Measurements from ENCODE around the gene SRRM2. TPM values are rescaled to one million over a fixed set of nuclear protein-coding genes. Genes with fewer than 3 reads are reported as not detected.

Gene SRRM2
- total RNA-seq, 1 donor from 2014 or later, result 699 TPM

DNA sequence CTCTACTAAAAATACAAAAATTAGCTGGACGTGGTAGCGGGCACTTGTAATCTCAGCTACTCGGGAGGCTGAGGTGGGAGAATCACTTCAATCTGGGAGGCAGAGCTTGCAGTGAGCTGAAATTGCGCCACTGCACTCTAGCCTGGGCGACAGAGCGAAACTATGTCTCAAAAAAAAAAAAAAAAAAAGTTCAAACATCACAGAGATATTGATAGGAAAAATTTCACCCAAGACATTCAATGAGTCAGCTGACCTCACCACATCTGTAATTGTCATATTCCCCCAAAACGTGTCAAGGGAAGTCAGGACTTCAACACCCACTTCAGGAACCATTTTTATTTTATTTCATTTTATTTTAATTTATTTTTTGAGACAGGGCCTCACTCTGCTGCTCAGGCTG is 24.4 kb upstream of the SRRM2 start:
- no peak overlapping the region for H3K27ac Mint-ChIP-seq (ENCODE audit: unreplicated experiment)
- DNase-seq, result no peak
- H3K36me3 Mint-ChIP-seq (ENCODE audit: unreplicated experiment), result no peaks in the 10 kb centered on the region
- H3K4me1 Mint-ChIP-seq (ENCODE audit: low read depth, unreplicated experiment), result peaks cover 5% of the 10 kb centered on the region
- H3K9me3 Mint-ChIP-seq (ENCODE audit: unreplicated experiment), result peaks cover 5% of the 10 kb centered on the region
- TF ChIP-seq CTCF (IDR thresholded peaks at IDR 0.05; ENCODE audit: partially characterized antibody, unreplicated experiment), result no peak
- H3K27me3 Mint-ChIP-seq (ENCODE audit: unreplicated experiment), result peaks cover 4% of the 10 kb centered on the region
- H3K4me3 Mint-ChIP-seq (ENCODE audit: unreplicated experiment), result no peak overlapping the region

DNA sequence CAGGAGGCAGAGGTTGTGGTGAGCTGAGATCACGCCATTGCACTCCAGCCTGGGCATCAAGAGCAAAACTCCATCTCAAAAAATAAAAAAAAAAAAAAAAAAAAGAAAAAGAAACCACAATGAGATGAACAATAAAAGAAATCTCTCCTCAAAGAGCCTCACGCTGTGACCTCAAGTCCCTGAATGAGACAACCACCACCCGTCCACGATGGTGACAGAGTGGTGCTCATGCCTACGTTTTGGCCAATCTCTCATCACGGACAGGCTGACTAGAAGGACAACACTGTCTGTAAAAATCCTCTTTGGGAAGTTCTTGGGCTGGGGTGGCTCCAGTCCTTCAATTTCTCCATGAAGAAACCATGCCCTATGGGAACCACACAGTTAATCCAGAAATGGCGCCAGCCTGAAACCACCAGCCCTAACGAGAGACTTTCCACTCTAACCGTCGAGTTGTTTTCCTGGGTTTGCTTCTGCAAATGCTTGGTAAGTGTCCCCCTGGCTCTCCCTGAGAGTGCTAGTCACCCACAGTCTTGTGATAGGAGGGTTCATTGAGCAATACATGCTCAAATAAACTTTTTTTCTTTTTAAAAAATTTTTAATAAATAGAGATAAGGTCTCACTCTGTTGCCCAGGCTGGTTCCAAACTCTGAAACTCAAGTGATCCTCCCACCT is 17.5 kb upstream of the SRRM2 start:
- TF ChIP-seq CTCF (IDR thresholded peaks at IDR 0.05; ENCODE audit: partially characterized antibody, unreplicated experiment), result no peak

GRCh38 chr16:2736476-2737237 is 15.8 kb upstream of the SRRM2 start:
- Mint-ChIP-seq H3K27me3 (ENCODE audit: unreplicated experiment) (no peaks in the 10 kb centered on the region), H3K9me3 (ENCODE audit: unreplicated experiment) (peaks cover 2% of the 10 kb centered on the region), H3K36me3 (ENCODE audit: unreplicated experiment) (no peaks in the 10 kb centered on the region), H3K27ac (ENCODE audit: unreplicated experiment) (no peak overlapping the region), H3K4me3 (ENCODE audit: unreplicated experiment) (no peak overlapping the region), H3K4me1 (ENCODE audit: low read depth, unreplicated experiment) (peaks cover 4% of the 10 kb centered on the region)
- TF ChIP-seq CTCF (IDR thresholded peaks at IDR 0.05; ENCODE audit: partially characterized antibody, unreplicated experiment), result no peak
- DNase-seq, result no peak

More for the DNA sequence above, 17.5 kb upstream of the SRRM2 start:
- DNase-seq, result no peak
- Mint-ChIP-seq H3K27ac (ENCODE audit: unreplicated experiment) (no peak overlapping the region), H3K4me3 (ENCODE audit: unreplicated experiment) (no peak overlapping the region), H3K9me3 (ENCODE audit: unreplicated experiment) (no peaks in the 10 kb centered on the region), H3K36me3 (ENCODE audit: unreplicated experiment) (no peaks in the 10 kb centered on the region), H3K27me3 (ENCODE audit: unreplicated experiment) (peaks cover 2% of the 10 kb centered on the region), H3K4me1 (ENCODE audit: low read depth, unreplicated experiment) (no peaks in the 10 kb centered on the region)

GRCh38 chr16:2737238-2737605 is 15.2 kb upstream of the SRRM2 start:
- H3K27me3 Mint-ChIP-seq (ENCODE audit: unreplicated experiment), result no peaks in the 10 kb centered on the region
- H3K27ac Mint-ChIP-seq (ENCODE audit: unreplicated experiment), result no peak overlapping the region
- no peak for DNase-seq
- no peaks in the 10 kb centered on the region for H3K36me3 Mint-ChIP-seq (ENCODE audit: unreplicated experiment)
- H3K9me3 Mint-ChIP-seq (ENCODE audit: unreplicated experiment), result peaks cover 2% of the 10 kb centered on the region
- peaks cover 4% of the 10 kb centered on the region for H3K4me1 Mint-ChIP-seq (ENCODE audit: low read depth, unreplicated experiment)
- H3K4me3 Mint-ChIP-seq (ENCODE audit: unreplicated experiment), result no peak overlapping the region
- no peak for TF ChIP-seq CTCF (IDR thresholded peaks at IDR 0.05; ENCODE audit: partially characterized antibody, unreplicated experiment)

GRCh38 chr16:2737895-2738418 is 14.5 kb upstream of the SRRM2 start:
- Mint-ChIP-seq H3K27ac (ENCODE audit: unreplicated experiment) (no peak overlapping the region), H3K9me3 (ENCODE audit: unreplicated experiment) (peaks cover 2% of the 10 kb centered on the region), H3K27me3 (ENCODE audit: unreplicated experiment) (no peaks in the 10 kb centered on the region), H3K4me3 (ENCODE audit: unreplicated experiment) (no peak overlapping the region), H3K4me1 (ENCODE audit: low read depth, unreplicated experiment) (peaks cover 4% of the 10 kb centered on the region), H3K36me3 (ENCODE audit: unreplicated experiment) (no peaks in the 10 kb centered on the region)
- TF ChIP-seq CTCF (IDR thresholded peaks at IDR 0.05; ENCODE audit: partially characterized antibody, unreplicated experiment), result no peak
- DNase-seq, result no peak

Measured in glutamatergic neuron (in vitro differentiated cells).